Type B pancreatic cell (in vitro differentiated cells): ENCODE results near the gene URB1. TPM values are rescaled to one million over a fixed set of nuclear protein-coding genes. Genes with fewer than 3 reads are reported as not detected.

Source experiments
- DNase-seq: peaks from one replicate; pipeline ENCODE4 v3.0.0; 2021; ENCODE audit warnings: mixed read lengths; ENCODE audit not compliant: unreplicated experiment; ENCODE audit errors: extremely low spot score
- H3K27ac Mint-ChIP-seq: 2 replicates; pipeline ENCODE4 v1.8.0; 2021; ENCODE audit warnings: mild to moderate bottlenecking, mixed read lengths
- H3K27me3 Mint-ChIP-seq: 2 replicates; pipeline ENCODE4 v1.8.0; 2021; ENCODE audit warnings: mixed read lengths
- H3K36me3 Mint-ChIP-seq: 2 replicates; pipeline ENCODE4 v1.8.0; 2021; ENCODE audit warnings: mixed read lengths
- H3K4me1 Mint-ChIP-seq: one replicate; pipeline ENCODE4 v1.8.0; 2021; ENCODE audit warnings: mixed read lengths; ENCODE audit not compliant: unreplicated experiment
- H3K4me3 Mint-ChIP-seq: 2 replicates; pipeline ENCODE4 v1.8.0; 2021; ENCODE audit warnings: mild to moderate bottlenecking, mixed read lengths
- H3K9me3 Mint-ChIP-seq: 2 replicates; pipeline ENCODE4 v1.8.0; 2021; ENCODE audit warnings: mixed read lengths
- CTCF ChIP-seq: fragments of 200-600 bp; sonication (generic); conservative IDR thresholded peaks from 2 replicates; pipeline ENCODE4 v1.5.0; 2021; ENCODE audit warnings: antibody characterized with exemption, mild to moderate bottlenecking
- total RNA-seq: library from RNA; stranded (reverse); gene quantifications from 2 replicates; pipeline ENCODE4 v1.2.1, GENCODE V29; 2021; ENCODE audit warnings: low replicate concordance

The URB1 gene
- total RNA-seq, 1 donor from 2014 or later = 19.9 TPM

- Mint-ChIP-seq H3K36me3 (peaks cover 43% of the 10 kb centered on the region), H3K9me3 (peaks cover 3% of the 10 kb centered on the region), H3K27me3 (no peaks in the 10 kb centered on the region), H3K4me1 (peaks cover 26% of the 10 kb centered on the region), H3K27ac (peak overlapping the region; percentile 62), H3K4me3 (no peak overlapping the region)
- DNase-seq = no peak
- no peak for TF ChIP-seq CTCF
Measured at GRCh38 chr21:32335601-32336575, 56.9 kb downstream of the URB1 start.

GRCh38 chr21:32334980-32335531 lies 57.8 kb downstream of the URB1 start:
- H3K4me1 Mint-ChIP-seq = peaks cover 33% of the 10 kb centered on the region
- no peak for TF ChIP-seq CTCF
- H3K36me3 Mint-ChIP-seq = peaks cover 37% of the 10 kb centered on the region

GRCh38 chr21:32333953-32334673 lies 58.7 kb downstream of the URB1 start:
- Mint-ChIP-seq H3K36me3 (peaks cover 40% of the 10 kb centered on the region), H3K4me1 (peaks cover 37% of the 10 kb centered on the region), H3K27ac (no peak overlapping the region), H3K27me3 (no peaks in the 10 kb centered on the region), H3K4me3 (no peak overlapping the region), H3K9me3 (no peaks in the 10 kb centered on the region)
- no peak for DNase-seq
- no peak for TF ChIP-seq CTCF

More at GRCh38 chr21:32334980-32335531, 57.8 kb downstream of the URB1 start:
- peak overlapping the region; percentile 17 for H3K27ac Mint-ChIP-seq
- no peaks in the 10 kb centered on the region for H3K27me3 Mint-ChIP-seq
- H3K9me3 Mint-ChIP-seq = peaks cover 3% of the 10 kb centered on the region
- DNase-seq = no peak
- H3K4me3 Mint-ChIP-seq = no peak overlapping the region

GRCh38 chr21:32332463-32332951 lies 60.3 kb downstream of the URB1 start:
- peaks cover 37% of the 10 kb centered on the region for H3K4me1 Mint-ChIP-seq
- no peaks in the 10 kb centered on the region for H3K9me3 Mint-ChIP-seq

More at GRCh38 chr21:32332463-32332951, 60.3 kb downstream of the URB1 start:
- Mint-ChIP-seq H3K27me3 (no peaks in the 10 kb centered on the region), H3K27ac (no peak overlapping the region), H3K36me3 (peaks cover 35% of the 10 kb centered on the region), H3K4me3 (no peak overlapping the region)
- TF ChIP-seq CTCF = no peak
- no peak for DNase-seq
